Testis (tissue), 2 donors: ENCODE data around the gene CCL24.

Experiments used
- CTCF ChIP-seq, 3 experiments: fragments of 450-650 bp in 2 of 3; fragments of 200-600 bp in 1 of 3; sonication (generic) in 1 of 3; IDR thresholded peaks; one replicate each; pipeline ENCODE4 v1.5.1; 2016 to 2019; ENCODE audit warnings: antibody characterized with exemption in 3 of 3, mild to moderate bottlenecking in 2 of 3, moderate library complexity in 1 of 3
- POLR2A ChIP-seq: fragments of 450-650 bp; IDR thresholded peaks from one replicate; pipeline ENCODE4 v1.6.1; 2017; ENCODE audit warnings: antibody characterized with exemption, mild to moderate bottlenecking, moderate library complexity

GRCh38 chr7:75789361-75789924, 24.2 kb downstream of the CCL24 start:
- no peak for TF ChIP-seq CTCF (IDR thresholded peaks at IDR 0.05)
- no peak for TF ChIP-seq POLR2A
